HG02678 (cell line): ENCODE measurements around the gene ALDH1A3.

Experiments
- ATAC-seq: cut with Tn5 transposase; IDR thresholded peaks from one replicate; pipeline ENCODE4 v1.9.1; 2021; ENCODE audit warnings: mild to moderate bottlenecking, moderate library complexity; ENCODE audit not compliant: unreplicated experiment

Gene ALDH1A3

GRCh38 chr15:100900795-100901169 lies 21.2 kb downstream of the ALDH1A3 start:
- ATAC-seq, result no peak

- ATAC-seq, result no peak
Observed at GRCh38 chr15:100901296-100901695, 21.7 kb downstream of the ALDH1A3 start.

- ATAC-seq, result no peak
Observed at GRCh38 chr15:100901702-100902435, 22.2 kb downstream of the ALDH1A3 start.

GRCh38 chr15:100902436-100903167 lies 23.0 kb downstream of the ALDH1A3 start:
- no peak for ATAC-seq

- no peak for ATAC-seq
Observed at GRCh38 chr15:100903168-100903554, 23.5 kb downstream of the ALDH1A3 start.

GRCh38 chr15:100905850-100906249 lies 26.2 kb downstream of the ALDH1A3 start:
- no peak for ATAC-seq

- no peak for ATAC-seq
Observed at GRCh38 chr15:100908466-100908865, 28.8 kb downstream of the ALDH1A3 start.

GRCh38 chr15:100909565-100909964 lies 29.9 kb downstream of the ALDH1A3 start:
- ATAC-seq, result no peak

GRCh38 chr15:100909989-100910955 lies 30.6 kb downstream of the ALDH1A3 start:
- no peak for ATAC-seq

GRCh38 chr15:100911086-100911485 lies 31.5 kb downstream of the ALDH1A3 start:
- no peak for ATAC-seq

GRCh38 chr15:100913961-100914360 lies 34.3 kb downstream of the ALDH1A3 start:
- no peak for ATAC-seq

GRCh38 chr15:100914876-100915275 lies 35.2 kb downstream of the ALDH1A3 start:
- ATAC-seq, result no peak

GRCh38 chr15:100918034-100918689 lies 38.5 kb downstream of the ALDH1A3 start:
- ATAC-seq, result peak; percentile 60

GRCh38 chr15:100918690-100919480 lies 39.3 kb downstream of the ALDH1A3 start, which contains the start of gene LRRK1:
Gene LRRK1 (plus strand): TSS chr15:100919357. CDS start chr15:100924633, 5,276 bp downstream.
- peak; percentile 25 for ATAC-seq

- ATAC-seq, result peak; percentile 9
Observed at GRCh38 chr15:100919481-100920405, 40.1 kb downstream of the ALDH1A3 start.

- no peak for ATAC-seq
Observed at GRCh38 chr15:100920516-100921135, 41.0 kb downstream of the ALDH1A3 start.

- ATAC-seq, result no peak
Observed at GRCh38 chr15:100922192-100923040, 42.8 kb downstream of the ALDH1A3 start.
